Femur (tissue), 1 donor: ENCODE results near the gene GCH1.

Experiments
- DNase-seq: peaks from one replicate; pipeline ENCODE4 v3.0.0-alpha.2; 2017

The GCH1 gene

GRCh38 chr14:54794159-54794558 is 108.5 kb downstream of the GCH1 start:
- no peak for DNase-seq

GRCh38 chr14:54792288-54792687 is 110.3 kb downstream of the GCH1 start:
- DNase-seq, result peak; percentile 5
